HFF-Myc (cell line): Measurements from ENCODE around the gene HLA-DRA.
"Not testable (repeated sequence)": the region's sequence is repeated elsewhere in the genome, so short reads cannot be mapped to it uniquely, and the experiment has no call there.

Experiments used
- DNase-seq: peaks from one replicate; pipeline ENCODE4 v3.0.0-alpha.2; 2011; ENCODE audit warnings: low read depth; ENCODE audit errors: extremely low read depth
- H3K4me3 ChIP-seq: replicated peaks from 2 replicates; pipeline ENCODE4 v1.5.1; 2011; ENCODE audit warnings: low read depth, mild to moderate bottlenecking, control low read depth, low read length
- TF ChIP-seq, protein P1 (sequence below): IDR thresholded peaks from 2 replicates; pipeline ENCODE4 v1.5.1; 2012; ENCODE audit warnings: mild to moderate bottlenecking, low read depth, low read length, control low read depth; ENCODE audit errors: missing control alignments

Gene HLA-DRA

DNA sequence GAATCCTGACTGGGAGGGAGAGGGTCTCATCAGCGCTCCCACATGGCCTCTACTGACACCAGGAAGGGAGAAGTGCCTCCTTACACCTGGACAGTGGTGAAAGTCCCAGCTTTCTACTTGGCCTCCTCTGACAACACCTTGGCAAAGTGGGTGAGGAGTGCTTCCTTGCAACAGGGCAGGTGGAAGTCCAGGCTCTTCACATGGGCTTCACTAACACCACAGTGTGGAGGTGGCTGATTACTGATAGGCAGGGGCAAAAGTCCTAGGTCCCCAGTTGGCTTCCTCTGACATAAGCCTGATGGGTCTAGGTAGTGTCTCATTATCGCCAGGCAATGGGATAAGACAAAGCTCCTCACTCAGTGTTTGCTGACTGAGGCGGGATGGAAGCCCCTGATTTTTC, 9.5 kb upstream of the HLA-DRA start:
- DNase-seq = no peak
- TF ChIP-seq, protein P1, sequence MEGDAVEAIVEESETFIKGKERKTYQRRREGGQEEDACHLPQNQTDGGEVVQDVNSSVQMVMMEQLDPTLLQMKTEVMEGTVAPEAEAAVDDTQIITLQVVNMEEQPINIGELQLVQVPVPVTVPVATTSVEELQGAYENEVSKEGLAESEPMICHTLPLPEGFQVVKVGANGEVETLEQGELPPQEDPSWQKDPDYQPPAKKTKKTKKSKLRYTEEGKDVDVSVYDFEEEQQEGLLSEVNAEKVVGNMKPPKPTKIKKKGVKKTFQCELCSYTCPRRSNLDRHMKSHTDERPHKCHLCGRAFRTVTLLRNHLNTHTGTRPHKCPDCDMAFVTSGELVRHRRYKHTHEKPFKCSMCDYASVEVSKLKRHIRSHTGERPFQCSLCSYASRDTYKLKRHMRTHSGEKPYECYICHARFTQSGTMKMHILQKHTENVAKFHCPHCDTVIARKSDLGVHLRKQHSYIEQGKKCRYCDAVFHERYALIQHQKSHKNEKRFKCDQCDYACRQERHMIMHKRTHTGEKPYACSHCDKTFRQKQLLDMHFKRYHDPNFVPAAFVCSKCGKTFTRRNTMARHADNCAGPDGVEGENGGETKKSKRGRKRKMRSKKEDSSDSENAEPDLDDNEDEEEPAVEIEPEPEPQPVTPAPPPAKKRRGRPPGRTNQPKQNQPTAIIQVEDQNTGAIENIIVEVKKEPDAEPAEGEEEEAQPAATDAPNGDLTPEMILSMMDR = no peak
- no peak overlapping the region for H3K4me3 ChIP-seq

DNA sequence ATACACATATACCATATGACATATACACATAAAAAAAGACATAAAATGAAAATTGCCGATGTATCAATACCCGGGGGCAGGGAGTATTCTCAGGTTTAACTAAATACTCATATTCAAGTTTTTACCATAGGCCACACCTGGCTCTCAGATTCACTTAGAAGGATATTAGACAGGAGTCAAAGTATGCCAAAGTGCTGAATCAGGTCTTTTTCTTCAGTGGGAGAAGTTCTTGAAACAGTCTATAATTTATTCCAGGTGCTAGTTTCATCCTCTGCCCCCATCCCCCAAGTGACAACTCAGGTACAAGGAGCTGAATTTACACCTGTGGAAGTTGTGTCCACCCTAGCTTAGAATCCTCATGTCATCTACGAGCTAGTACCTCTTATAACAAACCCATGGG, 8.5 kb upstream of the HLA-DRA start:
- DNase-seq = no peak
- TF ChIP-seq, protein P1 = no peak
- no peak overlapping the region for H3K4me3 ChIP-seq

DNA sequence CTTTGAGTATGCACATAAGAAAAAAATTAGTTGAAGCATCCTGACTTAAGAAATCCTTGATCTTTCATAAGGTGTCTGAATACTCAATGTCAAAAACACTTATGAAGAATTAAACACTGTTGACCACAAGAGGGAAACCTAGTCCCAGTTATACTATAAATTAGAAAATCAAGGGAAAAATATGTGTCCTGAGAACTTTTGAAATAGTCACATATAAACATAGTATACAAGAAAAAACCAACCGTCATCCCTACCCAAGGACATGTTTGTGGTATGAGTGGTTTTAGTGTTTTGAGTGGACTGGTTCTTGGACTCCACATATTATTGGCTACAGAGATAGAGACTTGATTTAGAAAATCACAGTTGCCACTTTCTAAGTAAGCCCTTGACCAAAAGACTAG, 7.6 kb upstream of the HLA-DRA start:
- TF ChIP-seq, protein P1 = no peak
- no peak for DNase-seq

DNA sequence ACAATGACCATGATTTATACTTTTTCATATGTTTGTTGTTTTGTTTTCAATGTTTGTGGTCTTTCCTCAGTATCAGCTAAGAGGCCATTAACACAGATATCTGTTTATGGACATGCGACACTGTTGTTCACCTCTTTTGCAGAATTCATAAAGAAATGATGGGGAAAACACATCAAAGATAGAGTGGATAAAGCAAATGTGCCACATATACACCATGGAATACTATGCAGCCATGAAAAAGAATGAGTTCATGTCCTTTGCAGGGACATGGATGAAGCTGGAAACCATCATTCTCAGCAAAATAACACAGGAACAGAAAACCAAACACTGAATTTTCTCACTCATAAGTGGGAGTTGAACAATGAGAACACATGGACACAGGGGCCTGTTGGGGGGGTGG, 5.7 kb upstream of the HLA-DRA start:
- H3K4me3 ChIP-seq, DNase-seq: not testable (repeated sequence)

More for the DNA sequence above, 7.6 kb upstream of the HLA-DRA start:
- no peak overlapping the region for H3K4me3 ChIP-seq

DNA sequence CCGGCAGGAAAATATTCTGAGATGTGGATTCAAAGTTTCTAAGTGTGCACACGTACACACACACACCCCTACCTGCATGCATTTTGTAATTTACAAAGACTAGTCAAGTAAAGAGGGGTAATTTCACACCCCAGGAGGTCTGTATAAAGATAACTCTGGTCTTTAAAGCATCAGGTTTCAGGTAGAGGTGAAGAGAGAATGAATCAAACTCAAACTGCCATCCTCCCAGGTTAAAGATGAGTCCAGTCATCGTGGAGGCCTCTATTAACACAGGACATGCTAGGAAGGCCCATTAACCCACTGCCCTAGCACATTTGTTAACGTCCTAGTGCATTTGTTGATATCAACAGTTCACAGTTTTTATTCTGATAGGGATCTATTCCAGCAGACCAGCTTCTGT, 3.5 kb upstream of the HLA-DRA start:
- TF ChIP-seq, protein P1 = no peak
- no peak overlapping the region for H3K4me3 ChIP-seq
- no peak for DNase-seq

DNA sequence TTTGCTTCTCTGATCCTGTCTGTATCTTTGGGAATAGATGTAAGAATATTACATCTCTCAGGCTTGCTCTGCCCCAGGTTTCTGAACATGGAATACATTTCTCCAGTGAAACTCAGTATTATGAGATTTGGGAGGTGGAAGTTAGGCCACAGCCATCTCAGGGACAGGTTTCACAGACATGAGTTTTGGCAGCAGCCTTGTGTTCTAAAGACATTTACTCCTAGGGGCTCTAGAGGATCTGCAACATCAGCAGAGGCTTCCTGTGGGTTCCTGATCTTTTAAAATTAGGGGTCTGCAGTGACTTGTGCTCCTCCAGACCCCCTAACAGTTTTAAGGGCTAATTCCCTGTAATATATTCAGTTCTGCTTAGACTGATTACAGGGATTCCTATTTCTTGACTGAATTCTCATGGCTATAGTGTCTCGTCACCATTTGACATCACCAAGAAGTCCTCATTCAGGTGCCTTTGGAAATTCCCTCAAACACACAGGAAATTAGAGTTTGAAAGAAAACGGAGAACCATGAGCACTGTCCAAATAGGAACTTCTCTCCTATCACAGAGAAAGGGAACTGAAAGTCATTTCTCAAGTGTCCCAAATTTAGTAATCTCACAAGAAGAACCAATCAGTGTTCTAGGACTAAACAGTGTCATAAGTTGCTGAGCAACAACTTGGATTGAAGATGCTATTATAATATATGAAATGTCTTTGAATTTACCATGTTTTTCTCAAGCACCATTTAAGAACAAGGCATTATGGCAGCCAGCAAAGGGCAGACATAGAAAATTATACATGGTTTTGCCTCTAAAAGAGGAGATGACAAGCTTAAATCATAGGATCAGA, 2.5 kb upstream of the HLA-DRA start:
- H3K4me3 ChIP-seq = no peak overlapping the region
- TF ChIP-seq, protein P1 = no peak
- no peak for DNase-seq

DNA sequence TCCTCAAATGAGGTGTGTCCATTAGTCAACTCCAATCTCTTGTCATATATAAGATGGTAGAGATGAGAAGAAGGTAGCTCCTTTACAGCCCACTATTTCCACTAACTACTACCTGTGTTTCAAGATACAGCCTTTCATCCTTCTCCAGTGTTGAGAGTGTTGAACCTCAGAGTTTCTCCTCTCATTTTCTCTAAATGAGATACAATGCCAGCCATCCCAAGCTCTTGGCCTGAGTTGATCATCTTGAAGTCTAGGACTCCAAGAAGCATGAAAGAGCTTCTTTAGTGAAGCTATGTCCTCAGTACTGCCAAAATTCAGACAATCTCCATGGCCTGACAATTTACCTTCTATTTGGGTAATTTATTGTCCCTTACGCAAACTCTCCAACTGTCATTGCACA, 548 bp upstream of the HLA-DRA start:
- TF ChIP-seq, protein P1 = no peak
- no peak overlapping the region for H3K4me3 ChIP-seq
- DNase-seq = no peak
